Heart right ventricle (tissue), 16 donors: ENCODE data around the gene ATP6V0D1. TPM values are rescaled to one million over a fixed set of nuclear protein-coding genes. Genes with fewer than 3 reads are reported as not detected.

ENCODE experiments used
- ATAC-seq, 8 donors: fragments of 200-7000 bp; cut with Tn5 transposase; one replicate each; pipeline ENCODE4 v1.9.1; 2020; ENCODE audit warnings: mild to moderate bottlenecking in 8 of 8, moderate library complexity in 8 of 8, moderate number of reproducible peaks in 1 of 8
- DNase-seq, 2 donors: peaks; one replicate each; pipeline ENCODE4 v3.0.0-alpha.2; 2020
- H3K27ac ChIP-seq, 10 donors: fragments of 200-600 bp; sonication (generic) in 2 of 10; one replicate each; pipeline versions ENCODE4 v1.5.0 to v1.8.0; 2020 to 2022; ENCODE audit warnings: mild to moderate bottlenecking in 3 of 10
- H3K27me3 ChIP-seq, 7 donors: fragments of 200-600 bp; one replicate each; pipeline ENCODE4 v1.8.0; 2021 to 2022; ENCODE audit warnings: mild to moderate bottlenecking in 2 of 7
- H3K36me3 ChIP-seq, 9 donors: fragments of 200-600 bp; sonication (generic) in 1 of 9; one replicate each; pipeline versions ENCODE4 v1.5.0 to v1.8.0; 2020 to 2022; ENCODE audit warnings: mild to moderate bottlenecking in 2 of 9
- H3K4me1 ChIP-seq, 9 donors: fragments of 200-600 bp; sonication (generic) in 1 of 9; one replicate each; pipeline versions ENCODE4 v1.5.0 to v1.8.0; 2020 to 2022; ENCODE audit warnings: mild to moderate bottlenecking in 4 of 9
- H3K4me3 ChIP-seq, 10 donors: fragments of 200-600 bp; sonication (generic) in 2 of 10; one replicate each; pipeline versions ENCODE4 v1.5.0 to v1.8.0; 2020 to 2022; ENCODE audit warnings: mild to moderate bottlenecking in 7 of 10, moderate library complexity in 2 of 10
- H3K9me3 ChIP-seq, 11 donors: fragments of 200-600 bp in 10 of 11; sonication (generic) in 2 of 11; one replicate each; pipeline versions ENCODE4 v1.5.0 to v1.8.0; 2013 to 2022; ENCODE audit warnings: mild to moderate bottlenecking in 2 of 11, control low read depth in 1 of 11, moderate library complexity in 1 of 11
- WGBS, 2 donors: extraction: QIAGEN DNeasy Blood & Tissue Kit; methylation state at CpG; one replicate each; pipeline ENCODE4 v1.1.7; 2013; ENCODE audit warnings: inconsistent platforms in 1 of 2; 5-methylcytosine and 5-hydroxymethylcytosine counted together
- intact Hi-C, 10 donors: fragments of 100-400 bp; cut with DNase I; formaldehyde crosslinking; loops; one replicate each; pipeline versions ENCODE4 v1.11.1 to v1.14.2; 2022
- polyA plus RNA-seq, 2 donors: library from polyadenylated mRNA; stranded (reverse); fragments of 200-250 nt; gene quantifications; one replicate each; pipeline ENCODE4 v1.2.3, GENCODE V29; 2013
- total RNA-seq, 10 donors: library from RNA; stranded (reverse); fragmentation: NEBNext Ultra II Directional in 3 of 10; extraction: Animal tissue kit (Norgen Biotek cat#: 25700) in 3 of 10; gene quantifications; one replicate each; pipeline versions ENCODE4 v1.2.1 to v1.2.4, GENCODE V29; 2021 to 2023
- TF ChIP-seq, protein P1 (sequence below), 9 donors: fragments of 200-600 bp; sonication (generic) in 2 of 9; IDR thresholded peaks; one replicate each; pipeline versions ENCODE4 v1.5.0 to v1.8.0; 2021 to 2022; ENCODE audit warnings: antibody characterized with exemption in 9 of 9, mild to moderate bottlenecking in 5 of 9, moderate library complexity in 1 of 9
- donor health status: Arrhythmogenic right ventricular cardiomyopathy.
- donor health status: ischemic (EF 13 %, LVEDD 7.1; RV severe dilation, severe dysfunction).
- donor health status: healthy with polysubstance abuse.
- donor health status: DM: no; HTN: yes; CAD: no.
- donor health status: DM: no; HTN: no; CAD: no.
- donor health status: ischemic (EF 25% LVEDD 6.9; RV normal size, moderate dysfunction).
- donor health status: ischemic (EF 25% LVEDD 5.7; RV mildly dilated, moderate dysfunction).
- donor health status: healthy.
- donor health status: DM: yes; HTN: yes; CAD: no.
- donor health status: Ischemic cardiomyopathy.
- donor health status: ischemic (EF 35%, LVEDD 5.7; RV mildly dilated, moderate dysfunction).
- donor health status: nonischemic (EF 11% LVEDD 7.7; RV severe dilation, severe dysfunction).
- donor health status: DM: yes; HTN: yes; CAD: no.
- donor health status: PGD.
- donor health status: ischemic (EF 29% LVEDD 5.4; RV normal size, mild dysfunction).
- donor health status: nonischemic (EF 23%, LVEDD 6.1; RV moderate dilation, normal function).

The ATP6V0D1 gene
- total and polyA plus RNA-seq, 12 donors, result 12.8 to 84.7 (median 67.5) TPM

DNA sequence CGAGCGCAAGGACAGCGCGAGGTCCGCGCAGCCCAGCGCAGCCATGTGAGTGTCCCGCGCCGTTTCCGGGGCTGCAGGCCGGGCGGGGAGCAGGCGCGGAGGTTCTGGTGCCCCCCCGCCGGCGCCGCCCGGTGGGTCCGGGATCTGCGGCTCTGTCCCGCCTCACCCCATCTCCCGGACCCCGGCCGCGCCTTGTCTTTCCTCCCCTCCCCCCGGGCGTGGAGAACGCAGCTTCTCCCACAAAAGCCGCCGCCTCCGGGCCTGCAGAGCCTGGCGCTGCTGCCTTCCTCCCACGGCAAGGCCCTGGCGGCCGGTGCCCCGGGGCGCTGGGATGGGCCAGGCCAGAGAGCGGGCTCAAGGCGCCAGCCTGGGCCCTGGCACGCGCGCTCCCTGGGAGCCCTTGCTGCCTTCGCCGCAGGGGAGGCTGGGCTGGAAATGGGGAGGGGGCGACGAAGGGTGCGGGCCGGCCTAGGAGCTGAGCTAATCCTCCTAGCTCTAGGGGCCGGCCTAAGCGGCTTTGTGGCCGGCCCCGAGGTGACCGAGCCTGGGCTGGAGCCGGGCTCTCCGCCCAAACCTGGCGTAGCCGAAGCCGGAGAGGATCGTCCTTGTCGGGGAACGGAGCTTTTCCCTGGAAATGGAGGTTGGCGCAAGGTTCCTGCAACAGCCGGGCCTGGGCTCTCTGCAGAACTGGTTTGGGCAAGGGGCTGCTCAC, 48.1 kb upstream of the ATP6V0D1 start:
- H3K27ac ChIP-seq, result peak overlapping the region; percentile 94 to 100 (median 98)
- H3K4me3 ChIP-seq, result peak overlapping the region; percentile 77 to 99 (median 95)
- H3K4me1 ChIP-seq, result peaks cover 13 to 74% (median 49%) of the 10 kb centered on the region in 9 donors
- peak; percentile 13 to 45 (median 18) for ATAC-seq
- H3K36me3 ChIP-seq, result peaks cover 0 to 5% (median 0%) of the 10 kb centered on the region in 9 donors
- 0% methylated on average over 42 to 65 of the region's 65 CpGs for WGBS, 2 donors
- DNase-seq, result peak; percentile 53 to 58
- TF ChIP-seq, protein P1, sequence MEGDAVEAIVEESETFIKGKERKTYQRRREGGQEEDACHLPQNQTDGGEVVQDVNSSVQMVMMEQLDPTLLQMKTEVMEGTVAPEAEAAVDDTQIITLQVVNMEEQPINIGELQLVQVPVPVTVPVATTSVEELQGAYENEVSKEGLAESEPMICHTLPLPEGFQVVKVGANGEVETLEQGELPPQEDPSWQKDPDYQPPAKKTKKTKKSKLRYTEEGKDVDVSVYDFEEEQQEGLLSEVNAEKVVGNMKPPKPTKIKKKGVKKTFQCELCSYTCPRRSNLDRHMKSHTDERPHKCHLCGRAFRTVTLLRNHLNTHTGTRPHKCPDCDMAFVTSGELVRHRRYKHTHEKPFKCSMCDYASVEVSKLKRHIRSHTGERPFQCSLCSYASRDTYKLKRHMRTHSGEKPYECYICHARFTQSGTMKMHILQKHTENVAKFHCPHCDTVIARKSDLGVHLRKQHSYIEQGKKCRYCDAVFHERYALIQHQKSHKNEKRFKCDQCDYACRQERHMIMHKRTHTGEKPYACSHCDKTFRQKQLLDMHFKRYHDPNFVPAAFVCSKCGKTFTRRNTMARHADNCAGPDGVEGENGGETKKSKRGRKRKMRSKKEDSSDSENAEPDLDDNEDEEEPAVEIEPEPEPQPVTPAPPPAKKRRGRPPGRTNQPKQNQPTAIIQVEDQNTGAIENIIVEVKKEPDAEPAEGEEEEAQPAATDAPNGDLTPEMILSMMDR (IDR thresholded peaks at IDR 0.05), result no peak
- H3K9me3 ChIP-seq, result no peaks in the 10 kb centered on the region
- intact Hi-C loops, result loop anchor here in 3 of 10 donors (10.0 kb wide), 2 partner anchors 316 to 406 kb away; partner anchors contain the start of genes CTRL (in 3 of the 3), PSMB10 (in 3 of the 3), CENPT (in 1 of the 3) and NUTF2 (in 1 of the 3)
- H3K27me3 ChIP-seq, result no peaks in the 10 kb centered on the region

DNA sequence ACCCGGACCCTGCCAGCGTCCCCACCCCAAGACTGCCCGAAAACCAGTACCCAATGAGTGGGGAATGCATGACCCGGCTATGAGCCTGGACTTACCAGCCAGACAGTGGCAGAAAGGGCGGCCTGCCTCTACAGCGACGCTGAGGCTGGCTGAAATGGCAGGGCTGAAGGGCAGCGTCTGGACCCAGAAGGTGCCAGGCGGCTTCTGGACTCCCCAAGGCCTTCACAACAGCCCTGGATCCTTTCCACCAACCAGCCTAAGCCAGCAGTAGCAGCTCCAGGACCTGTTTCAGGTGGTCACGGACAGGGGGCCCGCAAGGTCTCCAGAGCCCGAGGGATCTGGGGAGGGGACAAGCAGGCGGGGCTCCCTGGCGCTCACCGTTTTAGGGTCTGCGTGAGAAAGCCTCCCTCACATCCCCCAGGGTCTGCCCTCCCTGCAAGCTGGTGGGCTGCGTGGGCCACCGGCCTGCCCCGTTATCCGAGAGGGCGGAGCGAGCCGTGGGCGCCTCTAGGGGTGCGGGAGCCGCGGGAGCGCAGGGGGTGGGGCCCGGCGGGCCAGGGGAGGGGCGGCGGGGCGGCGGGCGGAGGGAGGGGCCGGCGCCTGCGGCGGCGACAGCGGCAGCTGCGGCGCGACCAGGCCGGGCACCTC, 47.4 kb upstream of the ATP6V0D1 start, which contains the start of gene RIPOR1:
TSS of gene RIPOR1 (plus strand) at position 608 of the 648 bp plus-strand sequence. CDS start 9,618 bp downstream, outside the sequence.
- intact Hi-C loops, result loop anchor here in 3 of 10 donors (10.0 kb wide), 2 partner anchors 316 to 406 kb away; partner anchors contain the start of genes CTRL (in 3 of the 3), PSMB10 (in 3 of the 3), CENPT (in 1 of the 3) and NUTF2 (in 1 of the 3)
- Histone ChIP-seq H3K4me3 (peak within 1 kb of the TSS; percentile 77 to 99 (median 95)), H3K4me1 (peaks cover 11 to 67% (median 43%) of the 10 kb centered on the region in 9 donors), H3K27me3 (no peaks in the 10 kb centered on the region), H3K27ac (peak within 1 kb of the TSS; percentile 94 to 100 (median 98)), H3K36me3 (peaks cover 0 to 5% (median 0%) of the 10 kb centered on the region in 9 donors), H3K9me3 (no peaks in the 10 kb centered on the region)
- WGBS, 2 donors, result 13 to 14% methylated on average over 41 to 45 of the region's 45 CpGs
- ATAC-seq, result peak; percentile 49 to 68 (median 60)
- peak; percentile 74 to 81 for DNase-seq
- TF ChIP-seq, protein P1 (IDR thresholded peaks at IDR 0.05), result peak in 3 of 9 donors; percentile 11 to 23 (median 14)

DNA sequence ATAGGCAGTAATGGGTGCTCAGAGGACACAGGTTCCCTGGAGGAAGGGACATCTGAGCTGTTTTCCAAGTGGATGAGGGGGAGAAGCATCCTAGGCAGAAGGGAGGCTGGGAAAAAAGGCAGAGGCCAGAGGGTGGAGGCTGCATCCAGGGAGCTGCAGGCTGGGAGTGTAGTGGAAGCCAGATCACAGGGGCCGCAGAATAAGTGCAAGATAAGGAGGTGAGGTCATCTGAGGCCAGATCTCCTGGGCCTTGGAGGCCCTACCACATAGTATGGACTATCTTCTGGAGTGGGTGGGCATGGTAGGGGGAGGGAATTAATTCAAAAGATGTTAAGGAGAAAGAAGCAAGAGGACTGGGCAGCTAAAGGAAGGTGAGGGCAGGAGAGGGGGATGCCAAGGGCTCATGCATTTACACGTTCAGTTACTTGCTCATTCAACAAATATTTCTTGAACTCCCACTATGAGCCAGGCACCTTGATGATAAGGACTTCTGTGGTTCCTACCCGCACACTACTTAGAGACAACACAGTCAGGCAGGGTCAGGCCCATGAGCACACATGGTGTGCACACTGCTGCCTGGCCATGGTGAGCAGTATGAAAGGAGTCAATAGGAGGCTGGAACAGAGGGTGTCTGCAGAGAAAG, 45.3 kb upstream of the ATP6V0D1 start:
- DNase-seq (no peak), ATAC-seq (no peak)
- no peaks in the 10 kb centered on the region for H3K36me3 ChIP-seq
- no peaks in the 10 kb centered on the region for H3K27me3 ChIP-seq
- WGBS, 2 donors, result 68 to 73% methylated on average over 3 of the region's 3 CpGs
- no peaks in the 10 kb centered on the region for H3K9me3 ChIP-seq
- intact Hi-C loops, result loop anchor here in 3 of 10 donors (10.0 kb wide), 2 partner anchors 319 to 409 kb away; partner anchors contain the start of genes CTRL (in 3 of the 3), PSMB10 (in 3 of the 3), CENPT (in 1 of the 3) and NUTF2 (in 1 of the 3)
- no peak overlapping the region for H3K4me3 ChIP-seq
- no peak overlapping the region for H3K27ac ChIP-seq
- H3K4me1 ChIP-seq, result peaks cover 8 to 52% (median 30%) of the 10 kb centered on the region in 9 donors
- TF ChIP-seq, protein P1 (IDR thresholded peaks at IDR 0.05), result no peak
